IMR-90 (cell line): ENCODE data around the gene YJU2. TPM values are rescaled to one million over a fixed set of nuclear protein-coding genes. Genes with fewer than 3 reads are reported as not detected.
"Not testable (repeated sequence)": the region's sequence is repeated elsewhere in the genome, so short reads cannot be mapped to it uniquely, and the experiment has no call there.

Experiments
- ATAC-seq: fragments of 200-7000 bp; cut with Tn5 transposase; 2 replicates; pipeline ENCODE4 v1.9.1; 2020; ENCODE audit warnings: low read depth, mild to moderate bottlenecking, moderate library complexity
- BruUV-seq: library from RNA; stranded (reverse); fragments of 400-500 nt; replicated peaks from 2 replicates; lab custom pipeline; 2021; lab: Mats Ljungman, UMichigan
- CTCF ChIA-PET: fragments of 300-600 bp; formaldehyde crosslinking; extraction: SDS; loops from one replicate; lab custom pipeline; 2021; ENCODE audit warnings: antibody characterized with exemption; lab: Yijun Ruan, JAX
- POLR2A ChIA-PET: fragments of 300-600 bp; sonication (Branson Sonifier 250); formaldehyde crosslinking; loops from one replicate; lab custom pipeline; 2022; ENCODE audit warnings: antibody characterized with exemption; ENCODE audit not compliant: unreplicated experiment; lab: Charles Lee
- DNase-seq: peaks from one replicate; pipeline ENCODE4 v3.0.0; 2013
- H2AFZ ChIP-seq: replicated peaks from 2 replicates; pipeline ENCODE3; 2013; ENCODE audit warnings: low read length, mild to moderate bottlenecking; ENCODE audit not compliant: poor library complexity
- H2AK5ac ChIP-seq: 2 replicates; pipeline ENCODE4 v1.6.1; 2013; ENCODE audit warnings: low read depth, low read length, inconsistent platforms
- H2AK9ac ChIP-seq: replicated peaks from 2 replicates; pipeline ENCODE3; 2013; ENCODE audit warnings: mild to moderate bottlenecking, low read depth, low read length, moderate library complexity; ENCODE audit not compliant: poor library complexity
- H2BK120ac ChIP-seq: 2 replicates; pipeline ENCODE4 v1.6.1; 2013; ENCODE audit warnings: low read depth, low read length, inconsistent platforms
- H2BK15ac ChIP-seq: 3 replicates; pipeline ENCODE4 v1.6.1; 2013; ENCODE audit warnings: low read depth, low read length, inconsistent platforms
- H2BK20ac ChIP-seq: 2 replicates; pipeline ENCODE4 v1.6.1; 2013; ENCODE audit warnings: low read depth, mild to moderate bottlenecking, inconsistent platforms, low read length, moderate library complexity
- H2BK5ac ChIP-seq: 2 replicates; pipeline ENCODE4 v1.6.1; 2013; ENCODE audit warnings: mild to moderate bottlenecking, low read depth, low read length, inconsistent platforms; ENCODE audit not compliant: poor library complexity, severe bottlenecking
- H3K14ac ChIP-seq: replicated peaks from 2 replicates; pipeline ENCODE4 v1.6.1; 2013; ENCODE audit warnings: low read depth, low read length, inconsistent platforms
- H3K18ac ChIP-seq: 2 replicates; pipeline ENCODE4 v1.6.1; 2013; ENCODE audit warnings: low read depth, low read length, control low read depth
- H3K23ac ChIP-seq: 2 replicates; pipeline ENCODE4 v1.6.1; 2013; ENCODE audit warnings: low read depth, low read length, inconsistent platforms
- H3K27ac ChIP-seq: 2 replicates; pipeline ENCODE4 v1.5.1; 2013; ENCODE audit warnings: mild to moderate bottlenecking, control low read depth, low read length; ENCODE audit not compliant: insufficient read depth
- H3K27me3 ChIP-seq: 2 replicates; pipeline ENCODE4 v1.6.1; 2013; ENCODE audit warnings: low read length; ENCODE audit not compliant: control insufficient read depth, insufficient read depth
- H3K36me3 ChIP-seq: 2 replicates; pipeline ENCODE4 v1.6.1; 2013; ENCODE audit warnings: low read length, mixed read lengths; ENCODE audit not compliant: control insufficient read depth, insufficient read depth
- H3K4ac ChIP-seq: 2 replicates; pipeline ENCODE4 v1.6.1; 2013; ENCODE audit warnings: low read depth, low read length, inconsistent platforms
- H3K4me1 ChIP-seq: 2 replicates; pipeline ENCODE4 v1.6.1; 2013; ENCODE audit warnings: low read length, mixed read lengths; ENCODE audit not compliant: control insufficient read depth, insufficient read depth
- H3K4me2 ChIP-seq: 2 replicates; pipeline ENCODE4 v1.6.1; 2013; ENCODE audit warnings: low read depth, mild to moderate bottlenecking, control low read depth, low read length, moderate library complexity
- H3K4me3 ChIP-seq: 2 replicates; pipeline ENCODE4 v1.5.1; 2013; ENCODE audit warnings: low read depth, mild to moderate bottlenecking, control low read depth, low read length, moderate library complexity; ENCODE audit not compliant: insufficient read depth
- H3K56ac ChIP-seq: 2 replicates; pipeline ENCODE4 v1.6.1; 2013; ENCODE audit warnings: low read length, inconsistent platforms; ENCODE audit not compliant: insufficient read depth; ENCODE audit errors: extremely low read depth
- H3K79me1 ChIP-seq, 2 experiments: 2 replicates each; pipeline ENCODE4 v1.6.1; 2013; ENCODE audit warnings: low read length in 2 of 2, inconsistent platforms in 1 of 2, low read depth in 1 of 2
- H3K9ac ChIP-seq: 2 replicates; pipeline ENCODE4 v1.6.1; 2013; ENCODE audit warnings: low read depth, low read length, control low read depth
- H3K9me1 ChIP-seq: 2 replicates; pipeline ENCODE4 v1.6.1; 2013; ENCODE audit warnings: low read length, inconsistent platforms; ENCODE audit not compliant: insufficient read depth
- H3K9me3 ChIP-seq: 2 replicates; pipeline ENCODE4 v1.6.1; 2013; ENCODE audit warnings: low read length; ENCODE audit not compliant: control insufficient read depth, insufficient read depth
- H4K20me1 ChIP-seq: 2 replicates; pipeline ENCODE4 v1.6.1; 2013; ENCODE audit warnings: low read length, inconsistent platforms; ENCODE audit not compliant: insufficient read depth
- H4K5ac ChIP-seq: 2 replicates; pipeline ENCODE4 v1.6.1; 2013; ENCODE audit warnings: mild to moderate bottlenecking, low read depth, low read length, control low read depth
- H4K8ac ChIP-seq, 2 experiments: 2 replicates each; pipeline ENCODE4 v1.6.1; 2013; ENCODE audit warnings: low read depth in 2 of 2, low read length in 2 of 2, control low read depth in 1 of 2, inconsistent platforms in 1 of 2
- H4K91ac ChIP-seq: 2 replicates; pipeline ENCODE4 v1.6.1; 2013; ENCODE audit warnings: low read depth, low read length, inconsistent platforms; ENCODE audit not compliant: insufficient read depth
- BHLHE40 ChIP-seq: fragments of 150-350 bp; IDR thresholded peaks from 2 replicates; pipeline ENCODE4 v1.6.1; 2016; ENCODE audit warnings: mild to moderate bottlenecking, low read depth, low read length
- RAD21 ChIP-seq: IDR thresholded peaks from 2 replicates; pipeline ENCODE4 v1.6.1; 2012; ENCODE audit warnings: low read length, improper control_type of control experiment
- RFX5 ChIP-seq: IDR thresholded peaks from 2 replicates; pipeline ENCODE4 v1.8.0; 2012; ENCODE audit warnings: low read depth, mild to moderate bottlenecking, low read length, moderate library complexity
- USF2 ChIP-seq: fragments of 150-350 bp; IDR thresholded peaks from 2 replicates; pipeline ENCODE4 v1.6.1; 2017; ENCODE audit warnings: mild to moderate bottlenecking, antibody characterized with exemption, low read length, low read depth
- WGBS, 2 experiments: methylation state at CpG; one replicate each; pipeline versions ENCODE4 v1.1.5 to v1.1.7; 2013; ENCODE audit warnings: missing lambda C conversion rate in 2 of 2; ENCODE audit not compliant: insufficient read length in 1 of 2; ENCODE audit errors: extremely low coverage in 2 of 2; 5-methylcytosine and 5-hydroxymethylcytosine counted together
- dilution Hi-C: fragments of 300-500 bp; cut with HindIII; formaldehyde crosslinking; loops from one replicate; pipeline ENCODE4 v1.14.3; 2018; ENCODE audit warnings: low sequenced_read_pairs; ENCODE audit not compliant: unreplicated experiment
- in situ Hi-C: fragments of 300-500 bp; cut with MboI; formaldehyde crosslinking; loops from 3 replicates; pipeline ENCODE4 v1.14.3; 2019; ENCODE audit warnings: low sequenced_read_pairs, inconsistent platforms, mixed read lengths
- intact Hi-C: fragments of 100-400 bp; cut with micrococcal nuclease; formaldehyde crosslinking; loops from 2 replicates; pipeline ENCODE4 v1.10.0; 2022
- polyA plus RNA-seq, 3 experiments: library from polyadenylated mRNA; depleted of rRNA; stranded (reverse); fragments of >200 nt; gene quantifications; 2 replicates each; pipeline ENCODE4 v1.2.3, GENCODE V29; 2012; ENCODE audit warnings: low replicate concordance in 1 of 3
- total RNA-seq: library from RNA; depleted of rRNA; stranded (reverse); fragments of >200 nt; gene quantifications from 2 replicates; pipeline ENCODE4 v1.2.3, GENCODE V29; 2012

The YJU2 gene
- total and polyA plus RNA-seq, 2 of the 4 experiments (the other 2 are of a cell fraction): 15.6 to 18.9 TPM

DNA sequence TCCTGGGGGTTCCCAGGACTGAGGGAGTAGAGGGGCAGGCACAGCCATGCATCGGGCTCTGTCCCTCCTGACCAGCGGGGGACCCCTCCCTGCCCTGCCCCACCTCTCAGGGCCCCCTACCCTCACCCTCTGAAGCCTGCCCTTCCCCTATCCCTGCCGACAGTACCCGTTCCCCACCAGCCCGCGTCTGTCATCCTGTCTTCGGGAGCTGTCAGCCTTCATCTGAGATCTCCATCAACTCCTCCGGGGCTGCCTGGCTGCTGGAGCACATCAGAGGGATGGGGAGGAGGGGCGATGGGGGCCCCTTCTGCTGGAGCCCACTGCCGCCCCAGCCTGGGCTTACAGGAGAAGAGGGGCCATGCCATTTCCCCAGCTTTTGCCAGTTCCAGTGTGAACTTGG, 26.0 kb downstream of the YJU2 start:
- no peak overlapping the region for H2BK120ac ChIP-seq
- in situ Hi-C loops (no loop called here), intact Hi-C loops (no loop called here), dilution Hi-C loops (no loop called here)
- no peak overlapping the region for H4K8ac ChIP-seq
- H3K4me3 ChIP-seq: no peak overlapping the region
- DNase-seq: no peak
- no peak overlapping the region for H4K91ac ChIP-seq
- no peaks in the 10 kb centered on the region for H3K4me1 ChIP-seq
- H3K18ac ChIP-seq: no peak overlapping the region
- H2BK5ac ChIP-seq: no peak overlapping the region
- no peak overlapping the region for H2AK9ac ChIP-seq
- H2AK5ac ChIP-seq: no peak overlapping the region
- H3K56ac ChIP-seq: no peak overlapping the region
- H3K9me3 ChIP-seq: peaks cover 2% of the 10 kb centered on the region; the same call in 1 of the 2 replicates
- H3K27me3 ChIP-seq: peaks cover 6% of the 10 kb centered on the region
- H2BK20ac ChIP-seq: no peak overlapping the region
- no peak overlapping the region for H3K27ac ChIP-seq
- H3K14ac ChIP-seq: no peak overlapping the region
- H3K79me1 ChIP-seq: no peaks in the 10 kb centered on the region
- CTCF ChIA-PET: no interaction called here
- POLR2A ChIA-PET: no interaction called here
- no peak overlapping the region for H4K5ac ChIP-seq
- no peak overlapping the region for H3K23ac ChIP-seq
- H3K36me3 ChIP-seq: peaks cover 11% of the 10 kb centered on the region
- WGBS, 2 experiments: no CpG with 5 or more reads among the region's 10 CpGs
- TF ChIP-seq RFX5: no peak
- no peak for TF ChIP-seq BHLHE40
- TF ChIP-seq RAD21: no peak
- TF ChIP-seq USF2: no peak
- no peak overlapping the region for H2AFZ ChIP-seq
- H3K9me1 ChIP-seq: no peaks in the 10 kb centered on the region
- no peaks in the 10 kb centered on the region for H4K20me1 ChIP-seq
- no peak for ATAC-seq
- no TSS peak for BruUV-seq
- H3K4ac ChIP-seq: no peak overlapping the region
- H3K4me2 ChIP-seq: no peak overlapping the region
- H2BK15ac ChIP-seq: no peak overlapping the region
- no peak overlapping the region for H3K9ac ChIP-seq

- DNase-seq, H3K18ac ChIP-seq, dilution Hi-C loops, H2AK9ac ChIP-seq, H2AK5ac ChIP-seq, H3K9me1 ChIP-seq, H3K27ac ChIP-seq, H4K20me1 ChIP-seq, H2BK15ac ChIP-seq, H3K4me2 ChIP-seq, H3K9me3 ChIP-seq, H2BK5ac ChIP-seq, H2AFZ ChIP-seq, H3K4me3 ChIP-seq, H4K8ac ChIP-seq, H3K79me1 ChIP-seq, H3K23ac ChIP-seq, H3K4ac ChIP-seq, intact Hi-C loops, H4K91ac ChIP-seq, CTCF ChIA-PET, H3K9ac ChIP-seq, BruUV-seq, in situ Hi-C loops, ATAC-seq, H2BK20ac ChIP-seq, H3K36me3 ChIP-seq, H2BK120ac ChIP-seq, H4K5ac ChIP-seq, H3K14ac ChIP-seq, H3K4me1 ChIP-seq, H3K56ac ChIP-seq: not testable (repeated sequence)
- H3K27me3 ChIP-seq: peaks cover 16% of the 10 kb centered on the region
- no CpG with 5 or more reads among the region's 6 CpGs for WGBS, 2 experiments
- POLR2A ChIA-PET: interaction anchor here (0.7 kb wide), 1 partner anchor 30 kb away, joined by 4 read pairs; the partner anchor contains the start of gene FSD1
These were observed 27.4 kb downstream of the YJU2 start for GRCh38 chr19:4274321-4274686.
